ENCODE data around the gene SLC30A5.

DNA sequence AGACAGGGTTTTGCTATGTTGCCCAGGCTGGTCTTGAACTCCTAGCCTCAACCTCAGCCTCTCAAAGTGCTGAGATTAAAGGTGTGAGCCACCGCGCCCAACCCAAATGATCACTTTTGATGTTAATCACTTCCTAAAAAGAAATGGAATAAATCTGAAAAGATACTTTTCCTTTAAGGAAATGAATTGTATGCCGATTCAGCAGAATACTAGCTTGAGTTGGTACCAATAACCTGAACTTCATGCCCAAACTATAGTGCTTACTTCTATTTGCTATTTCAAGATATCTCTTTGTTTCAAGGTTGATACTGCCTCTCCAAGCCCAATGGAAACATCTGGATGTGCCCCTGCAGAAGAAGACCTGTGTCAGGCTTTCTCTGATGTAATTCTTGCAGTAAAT lies 77.2 kb downstream of the SLC30A5 start:
- TF ChIP-seq, protein P1, sequence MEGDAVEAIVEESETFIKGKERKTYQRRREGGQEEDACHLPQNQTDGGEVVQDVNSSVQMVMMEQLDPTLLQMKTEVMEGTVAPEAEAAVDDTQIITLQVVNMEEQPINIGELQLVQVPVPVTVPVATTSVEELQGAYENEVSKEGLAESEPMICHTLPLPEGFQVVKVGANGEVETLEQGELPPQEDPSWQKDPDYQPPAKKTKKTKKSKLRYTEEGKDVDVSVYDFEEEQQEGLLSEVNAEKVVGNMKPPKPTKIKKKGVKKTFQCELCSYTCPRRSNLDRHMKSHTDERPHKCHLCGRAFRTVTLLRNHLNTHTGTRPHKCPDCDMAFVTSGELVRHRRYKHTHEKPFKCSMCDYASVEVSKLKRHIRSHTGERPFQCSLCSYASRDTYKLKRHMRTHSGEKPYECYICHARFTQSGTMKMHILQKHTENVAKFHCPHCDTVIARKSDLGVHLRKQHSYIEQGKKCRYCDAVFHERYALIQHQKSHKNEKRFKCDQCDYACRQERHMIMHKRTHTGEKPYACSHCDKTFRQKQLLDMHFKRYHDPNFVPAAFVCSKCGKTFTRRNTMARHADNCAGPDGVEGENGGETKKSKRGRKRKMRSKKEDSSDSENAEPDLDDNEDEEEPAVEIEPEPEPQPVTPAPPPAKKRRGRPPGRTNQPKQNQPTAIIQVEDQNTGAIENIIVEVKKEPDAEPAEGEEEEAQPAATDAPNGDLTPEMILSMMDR (IDR thresholded peaks at IDR 0.05), result no peak
- TF ChIP-seq EZH2 (IDR thresholded peaks at IDR 0.05; ENCODE audit: borderline replicate concordance, insufficient read depth, low read depth, low read length, poor library complexity, severe bottlenecking), result no peak
